GM12892 (cell line): Measurements from ENCODE around the gene SMYD3.

ENCODE experiments used
- POLR2A ChIP-seq: IDR thresholded peaks from 2 replicates; pipeline ENCODE4 v1.6.1; 2011; ENCODE audit warnings: low read depth, low read length, control low read depth
- POLR2AphosphoS5 ChIP-seq: IDR thresholded peaks from 2 replicates; pipeline ENCODE4 v1.6.1; 2011; ENCODE audit warnings: low read depth, low read length, control low read depth

- TF ChIP-seq POLR2A = no peak
- TF ChIP-seq POLR2AphosphoS5 = no peak
These were observed 361.2 kb downstream of the SMYD3 start for GRCh38 chr1:246145900-246146299.
